ENCODE results near the gene MREG.

DNA sequence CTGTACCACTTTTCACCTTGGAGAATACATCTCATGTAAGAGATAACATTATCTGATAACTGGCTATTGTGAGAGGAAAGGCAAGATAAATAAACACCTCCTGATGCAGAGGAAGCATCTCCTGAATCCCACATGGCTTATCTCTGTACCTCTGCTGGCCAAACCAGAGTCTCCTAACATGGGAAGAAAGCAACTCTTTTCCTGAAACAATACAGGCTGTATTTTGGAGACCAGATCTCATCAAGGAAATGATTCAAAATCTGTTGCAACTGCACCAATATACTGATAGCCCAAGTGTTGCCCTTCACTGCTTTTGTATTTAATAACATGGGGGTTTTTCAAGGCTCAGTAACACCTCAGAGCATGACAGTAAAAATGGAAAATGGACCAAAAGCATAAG is 106.9 kb downstream of the MREG start:
- no peak for TF ChIP-seq POLR2A (IDR thresholded peaks at IDR 0.05)
- no peak for TF ChIP-seq EP300 (IDR thresholded peaks at IDR 0.05)

Data from sigmoid colon (tissue), 4 donors.